ENCODE results near the gene NUP37.

The NUP37 gene

GRCh38 chr12:102061560-102062418 is 58.1 kb downstream of the NUP37 start, which contains the start of gene WASHC3 (continued):
- TF ChIP-seq ZBTB11 (tag by site-specific recombination; conservative IDR thresholded peaks at IDR 0.05; ENCODE audit: low read depth) (peak; percentile 92), ZSCAN30 (tag by site-specific recombination; IDR thresholded peaks at IDR 0.05) (no peak), ZNF426 (tag by site-specific recombination; IDR thresholded peaks at IDR 0.05) (no peak), ZSCAN4 (tag by site-specific recombination; IDR thresholded peaks at IDR 0.05) (no peak), ZNF221 (tag by site-specific recombination; IDR thresholded peaks at IDR 0.05; ENCODE audit: borderline replicate concordance) (no peak), ZNF121 (tag by site-specific recombination; IDR thresholded peaks at IDR 0.05) (no peak), ZNF335 (tag by site-specific recombination; conservative IDR thresholded peaks at IDR 0.05) (peak; percentile 96), ZNF518A (tag by site-specific recombination; conservative IDR thresholded peaks at IDR 0.05; ENCODE audit: low read depth) (peak; percentile 72; the same call in 1 of the 2 replicates), ZFP41 (tag by site-specific recombination; IDR thresholded peaks at IDR 0.05; ENCODE audit: borderline replicate concordance) (no peak), ZNF514 (tag by site-specific recombination; IDR thresholded peaks at IDR 0.05) (no peak), ZNF785 (tag by site-specific recombination; IDR thresholded peaks at IDR 0.05) (no peak), ZNF16 (tag by site-specific recombination; IDR thresholded peaks at IDR 0.05; ENCODE audit: low read depth) (no peak), ZNF837 (tag by site-specific recombination; IDR thresholded peaks at IDR 0.05) (no peak), ZNF530 (tag by site-specific recombination; IDR thresholded peaks at IDR 0.05; ENCODE audit: low read depth) (no peak), IKZF3 (tag by site-specific recombination; IDR thresholded peaks at IDR 0.05) (no peak), ZNF621 (tag by site-specific recombination; IDR thresholded peaks at IDR 0.05) (no peak), ZNF362 (tag by site-specific recombination; IDR thresholded peaks at IDR 0.05) (no peak), ZNF302 (tag by site-specific recombination; IDR thresholded peaks at IDR 0.05; ENCODE audit: low read depth) (no peak), KLF8 (tag by site-specific recombination; IDR thresholded peaks at IDR 0.05) (peak; percentile 63; the same call in 1 of the 2 replicates), KLF17 (tag by site-specific recombination; IDR thresholded peaks at IDR 0.05) (no peak), ZNF18 (tag by site-specific recombination; IDR thresholded peaks at IDR 0.05) (no peak), ZNF548 (tag by site-specific recombination; IDR thresholded peaks at IDR 0.05) (no peak), ZNF366 (tag by site-specific recombination; conservative IDR thresholded peaks at IDR 0.05) (no peak), ZNF311 (tag by site-specific recombination; IDR thresholded peaks at IDR 0.05; ENCODE audit: borderline replicate concordance) (no peak), PRDM1 (tag by site-specific recombination; IDR thresholded peaks at IDR 0.05) (0 out of 2 replicates have a peak, but pooled peaks have one; percentile 6)
